WTC11 (cell line): ENCODE measurements around the gene CXXC4. TPM values are rescaled to one million over a fixed set of nuclear protein-coding genes. Genes with fewer than 3 reads are reported as not detected.

Experiments
- ATAC-seq: fragments of 200-7000 bp; cut with Tn5 transposase; 2 replicates; pipeline ENCODE4 v1.10.0; 2021; ENCODE audit warnings: mild to moderate bottlenecking, moderate library complexity
- CTCF ChIA-PET: fragments of 300-600 bp; sonication (Branson Sonifier 250); formaldehyde crosslinking; loops from one replicate; lab custom pipeline; 2021; ENCODE audit warnings: antibody characterized with exemption; lab: Charles Lee
- POLR2A ChIA-PET: fragments of 350-600 bp; sonication (Branson Sonifier 250); formaldehyde crosslinking; loops from one replicate; lab custom pipeline; 2021; ENCODE audit warnings: antibody characterized with exemption; lab: Charles Lee
- DNase-seq: peaks from one replicate; pipeline ENCODE4 v3.0.0; 2021; ENCODE audit warnings: low spot score
- H3K27ac Mint-ChIP-seq: 2 replicates; pipeline ENCODE4 v1.8.0; 2021; ENCODE audit warnings: mixed read lengths
- H3K27me3 Mint-ChIP-seq: 2 replicates; pipeline ENCODE4 v1.8.0; 2021; ENCODE audit warnings: low read depth, mild to moderate bottlenecking, moderate library complexity, mixed read lengths
- H3K36me3 Mint-ChIP-seq: 2 replicates; pipeline ENCODE4 v1.8.0; 2021; ENCODE audit warnings: mixed read lengths
- H3K4me1 Mint-ChIP-seq: 2 replicates; pipeline ENCODE4 v1.8.0; 2022; ENCODE audit warnings: mixed read lengths
- H3K4me3 Mint-ChIP-seq: 2 replicates; pipeline ENCODE4 v1.8.0; 2021; ENCODE audit warnings: mild to moderate bottlenecking, moderate library complexity, mixed read lengths
- H3K9me3 Mint-ChIP-seq: 2 replicates; pipeline ENCODE4 v1.8.0; 2021; ENCODE audit warnings: mixed read lengths
- CREB1 ChIP-seq: sonication (generic); formaldehyde crosslinking; IDR thresholded peaks from 2 replicates; pipeline ENCODE4 v1.8.0; 2023; ENCODE audit warnings: mild to moderate bottlenecking, missing genetic modification reagents
- E2F4 ChIP-seq: sonication (generic); formaldehyde crosslinking; IDR thresholded peaks from 2 replicates; pipeline ENCODE4 v1.8.1; 2022; ENCODE audit warnings: low read depth, mild to moderate bottlenecking, moderate library complexity, missing genetic modification reagents, borderline replicate concordance
- E2F5 ChIP-seq: sonication (generic); formaldehyde crosslinking; IDR thresholded peaks from 2 replicates; pipeline ENCODE4 v1.8.1; 2022; ENCODE audit warnings: mild to moderate bottlenecking, moderate library complexity, missing genetic modification reagents
- FOXJ3 ChIP-seq: sonication (generic); formaldehyde crosslinking; IDR thresholded peaks from 2 replicates; pipeline ENCODE4 v1.9.0; 2021; ENCODE audit warnings: missing genetic modification reagents, mild to moderate bottlenecking, borderline replicate concordance
- FOXK1 ChIP-seq: sonication (generic); formaldehyde crosslinking; IDR thresholded peaks from 2 replicates; pipeline ENCODE4 v1.8.0; 2022; ENCODE audit warnings: mild to moderate bottlenecking, moderate library complexity, missing genetic modification reagents
- NFATC4 ChIP-seq: fragments of 250-450 bp; sonication (Bioruptor Pico); IDR thresholded peaks from 2 replicates; pipeline ENCODE4 v1.9.0; 2021; ENCODE audit warnings: mild to moderate bottlenecking
- NR2C2 ChIP-seq: sonication (generic); formaldehyde crosslinking; IDR thresholded peaks from 2 replicates; pipeline ENCODE4 v1.8.0; 2022; ENCODE audit warnings: mild to moderate bottlenecking, missing genetic modification reagents
- PREB ChIP-seq: sonication (generic); formaldehyde crosslinking; IDR thresholded peaks from 2 replicates; pipeline ENCODE4 v1.8.1; 2022; ENCODE audit warnings: mild to moderate bottlenecking, missing genetic modification reagents, moderate library complexity, borderline replicate concordance
- SMAD4 ChIP-seq: sonication (generic); formaldehyde crosslinking; IDR thresholded peaks from 2 replicates; pipeline ENCODE4 v1.8.0; 2022; ENCODE audit warnings: mild to moderate bottlenecking, missing genetic modification reagents
- USF2 ChIP-seq: sonication (generic); formaldehyde crosslinking; IDR thresholded peaks from 2 replicates; pipeline ENCODE4 v1.8.1; 2023; ENCODE audit warnings: mild to moderate bottlenecking, missing genetic modification reagents, moderate library complexity
- ZNF281 ChIP-seq: sonication (generic); formaldehyde crosslinking; IDR thresholded peaks from 2 replicates; pipeline ENCODE4 v1.8.0; 2023; ENCODE audit warnings: mild to moderate bottlenecking, missing genetic modification reagents
- total RNA-seq: library from RNA; stranded (reverse); gene quantifications from 3 replicates; pipeline ENCODE4 v1.2.3, GENCODE V29; 2021
- TF ChIP-seq, protein P1 (sequence below): sonication (generic); formaldehyde crosslinking; conservative IDR thresholded peaks from 2 replicates; pipeline ENCODE4 v1.8.1; 2023; ENCODE audit warnings: mild to moderate bottlenecking, low read depth, missing genetic modification reagents, moderate library complexity
- TF ChIP-seq, protein P2 (sequence below): sonication (generic); formaldehyde crosslinking; IDR thresholded peaks from 2 replicates; pipeline ENCODE4 v1.8.0; 2023; ENCODE audit warnings: missing genetic modification reagents, mild to moderate bottlenecking, borderline replicate concordance
- TF ChIP-seq, protein P3 (sequence below): fragments of 250-450 bp; sonication (Bioruptor Pico); IDR thresholded peaks from 2 replicates; pipeline ENCODE4 v1.9.0; 2021; ENCODE audit warnings: mild to moderate bottlenecking
- TF ChIP-seq, protein P4 (sequence below): sonication (generic); formaldehyde crosslinking; IDR thresholded peaks from 2 replicates; pipeline ENCODE4 v1.8.1; 2023; ENCODE audit warnings: mild to moderate bottlenecking, missing genetic modification reagents
- TF ChIP-seq, protein P5 (sequence below): sonication (generic); formaldehyde crosslinking; IDR thresholded peaks from 2 replicates; pipeline ENCODE4 v1.8.1; 2022; ENCODE audit warnings: missing genetic modification reagents, borderline replicate concordance

The CXXC4 gene
- total RNA-seq, 1 experiment from 2014 or later, result 2.4 TPM

GRCh38 chr4:104444685-104445084, 50.0 kb downstream of the CXXC4 start:
- no peaks in the 10 kb centered on the region for H3K36me3 Mint-ChIP-seq
- ATAC-seq, result no peak
- no peak for DNase-seq
- peaks cover 10% of the 10 kb centered on the region for H3K4me1 Mint-ChIP-seq
- CTCF ChIA-PET, result no interaction called here
- H3K4me3 Mint-ChIP-seq, result no peak overlapping the region
- no peaks in the 10 kb centered on the region for H3K9me3 Mint-ChIP-seq
- POLR2A ChIA-PET, result no interaction called here
- no peaks in the 10 kb centered on the region for H3K27me3 Mint-ChIP-seq
- no peak overlapping the region for H3K27ac Mint-ChIP-seq
- TF ChIP-seq FOXK1 (CRISPR knock-in tag) (no peak), E2F5 (no peak), FOXJ3 (CRISPR knock-in tag) (no peak), PREB (no peak), NR2C2 (CRISPR knock-in tag) (no peak), USF2 (CRISPR knock-in tag) (no peak), ZNF281 (no peak), CREB1 (CRISPR knock-in tag) (no peak), SMAD4 (CRISPR knock-in tag) (no peak), NFATC4 (CRISPR knock-in tag) (no peak), E2F4 (CRISPR knock-in tag) (no peak)
- TF ChIP-seq, protein P1, sequence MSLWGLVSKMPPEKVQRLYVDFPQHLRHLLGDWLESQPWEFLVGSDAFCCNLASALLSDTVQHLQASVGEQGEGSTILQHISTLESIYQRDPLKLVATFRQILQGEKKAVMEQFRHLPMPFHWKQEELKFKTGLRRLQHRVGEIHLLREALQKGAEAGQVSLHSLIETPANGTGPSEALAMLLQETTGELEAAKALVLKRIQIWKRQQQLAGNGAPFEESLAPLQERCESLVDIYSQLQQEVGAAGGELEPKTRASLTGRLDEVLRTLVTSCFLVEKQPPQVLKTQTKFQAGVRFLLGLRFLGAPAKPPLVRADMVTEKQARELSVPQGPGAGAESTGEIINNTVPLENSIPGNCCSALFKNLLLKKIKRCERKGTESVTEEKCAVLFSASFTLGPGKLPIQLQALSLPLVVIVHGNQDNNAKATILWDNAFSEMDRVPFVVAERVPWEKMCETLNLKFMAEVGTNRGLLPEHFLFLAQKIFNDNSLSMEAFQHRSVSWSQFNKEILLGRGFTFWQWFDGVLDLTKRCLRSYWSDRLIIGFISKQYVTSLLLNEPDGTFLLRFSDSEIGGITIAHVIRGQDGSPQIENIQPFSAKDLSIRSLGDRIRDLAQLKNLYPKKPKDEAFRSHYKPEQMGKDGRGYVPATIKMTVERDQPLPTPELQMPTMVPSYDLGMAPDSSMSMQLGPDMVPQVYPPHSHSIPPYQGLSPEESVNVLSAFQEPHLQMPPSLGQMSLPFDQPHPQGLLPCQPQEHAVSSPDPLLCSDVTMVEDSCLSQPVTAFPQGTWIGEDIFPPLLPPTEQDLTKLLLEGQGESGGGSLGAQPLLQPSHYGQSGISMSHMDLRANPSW (CRISPR knock-in tag), result no peak
- TF ChIP-seq, protein P2, sequence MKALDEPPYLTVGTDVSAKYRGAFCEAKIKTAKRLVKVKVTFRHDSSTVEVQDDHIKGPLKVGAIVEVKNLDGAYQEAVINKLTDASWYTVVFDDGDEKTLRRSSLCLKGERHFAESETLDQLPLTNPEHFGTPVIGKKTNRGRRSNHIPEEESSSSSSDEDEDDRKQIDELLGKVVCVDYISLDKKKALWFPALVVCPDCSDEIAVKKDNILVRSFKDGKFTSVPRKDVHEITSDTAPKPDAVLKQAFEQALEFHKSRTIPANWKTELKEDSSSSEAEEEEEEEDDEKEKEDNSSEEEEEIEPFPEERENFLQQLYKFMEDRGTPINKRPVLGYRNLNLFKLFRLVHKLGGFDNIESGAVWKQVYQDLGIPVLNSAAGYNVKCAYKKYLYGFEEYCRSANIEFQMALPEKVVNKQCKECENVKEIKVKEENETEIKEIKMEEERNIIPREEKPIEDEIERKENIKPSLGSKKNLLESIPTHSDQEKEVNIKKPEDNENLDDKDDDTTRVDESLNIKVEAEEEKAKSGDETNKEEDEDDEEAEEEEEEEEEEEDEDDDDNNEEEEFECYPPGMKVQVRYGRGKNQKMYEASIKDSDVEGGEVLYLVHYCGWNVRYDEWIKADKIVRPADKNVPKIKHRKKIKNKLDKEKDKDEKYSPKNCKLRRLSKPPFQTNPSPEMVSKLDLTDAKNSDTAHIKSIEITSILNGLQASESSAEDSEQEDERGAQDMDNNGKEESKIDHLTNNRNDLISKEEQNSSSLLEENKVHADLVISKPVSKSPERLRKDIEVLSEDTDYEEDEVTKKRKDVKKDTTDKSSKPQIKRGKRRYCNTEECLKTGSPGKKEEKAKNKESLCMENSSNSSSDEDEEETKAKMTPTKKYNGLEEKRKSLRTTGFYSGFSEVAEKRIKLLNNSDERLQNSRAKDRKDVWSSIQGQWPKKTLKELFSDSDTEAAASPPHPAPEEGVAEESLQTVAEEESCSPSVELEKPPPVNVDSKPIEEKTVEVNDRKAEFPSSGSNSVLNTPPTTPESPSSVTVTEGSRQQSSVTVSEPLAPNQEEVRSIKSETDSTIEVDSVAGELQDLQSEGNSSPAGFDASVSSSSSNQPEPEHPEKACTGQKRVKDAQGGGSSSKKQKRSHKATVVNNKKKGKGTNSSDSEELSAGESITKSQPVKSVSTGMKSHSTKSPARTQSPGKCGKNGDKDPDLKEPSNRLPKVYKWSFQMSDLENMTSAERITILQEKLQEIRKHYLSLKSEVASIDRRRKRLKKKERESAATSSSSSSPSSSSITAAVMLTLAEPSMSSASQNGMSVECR (CRISPR knock-in tag), result no peak
- TF ChIP-seq, protein P3, sequence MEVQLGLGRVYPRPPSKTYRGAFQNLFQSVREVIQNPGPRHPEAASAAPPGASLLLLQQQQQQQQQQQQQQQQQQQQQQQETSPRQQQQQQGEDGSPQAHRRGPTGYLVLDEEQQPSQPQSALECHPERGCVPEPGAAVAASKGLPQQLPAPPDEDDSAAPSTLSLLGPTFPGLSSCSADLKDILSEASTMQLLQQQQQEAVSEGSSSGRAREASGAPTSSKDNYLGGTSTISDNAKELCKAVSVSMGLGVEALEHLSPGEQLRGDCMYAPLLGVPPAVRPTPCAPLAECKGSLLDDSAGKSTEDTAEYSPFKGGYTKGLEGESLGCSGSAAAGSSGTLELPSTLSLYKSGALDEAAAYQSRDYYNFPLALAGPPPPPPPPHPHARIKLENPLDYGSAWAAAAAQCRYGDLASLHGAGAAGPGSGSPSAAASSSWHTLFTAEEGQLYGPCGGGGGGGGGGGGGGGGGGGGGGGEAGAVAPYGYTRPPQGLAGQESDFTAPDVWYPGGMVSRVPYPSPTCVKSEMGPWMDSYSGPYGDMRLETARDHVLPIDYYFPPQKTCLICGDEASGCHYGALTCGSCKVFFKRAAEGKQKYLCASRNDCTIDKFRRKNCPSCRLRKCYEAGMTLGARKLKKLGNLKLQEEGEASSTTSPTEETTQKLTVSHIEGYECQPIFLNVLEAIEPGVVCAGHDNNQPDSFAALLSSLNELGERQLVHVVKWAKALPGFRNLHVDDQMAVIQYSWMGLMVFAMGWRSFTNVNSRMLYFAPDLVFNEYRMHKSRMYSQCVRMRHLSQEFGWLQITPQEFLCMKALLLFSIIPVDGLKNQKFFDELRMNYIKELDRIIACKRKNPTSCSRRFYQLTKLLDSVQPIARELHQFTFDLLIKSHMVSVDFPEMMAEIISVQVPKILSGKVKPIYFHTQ (CRISPR knock-in tag), result no peak
- TF ChIP-seq, protein P4, sequence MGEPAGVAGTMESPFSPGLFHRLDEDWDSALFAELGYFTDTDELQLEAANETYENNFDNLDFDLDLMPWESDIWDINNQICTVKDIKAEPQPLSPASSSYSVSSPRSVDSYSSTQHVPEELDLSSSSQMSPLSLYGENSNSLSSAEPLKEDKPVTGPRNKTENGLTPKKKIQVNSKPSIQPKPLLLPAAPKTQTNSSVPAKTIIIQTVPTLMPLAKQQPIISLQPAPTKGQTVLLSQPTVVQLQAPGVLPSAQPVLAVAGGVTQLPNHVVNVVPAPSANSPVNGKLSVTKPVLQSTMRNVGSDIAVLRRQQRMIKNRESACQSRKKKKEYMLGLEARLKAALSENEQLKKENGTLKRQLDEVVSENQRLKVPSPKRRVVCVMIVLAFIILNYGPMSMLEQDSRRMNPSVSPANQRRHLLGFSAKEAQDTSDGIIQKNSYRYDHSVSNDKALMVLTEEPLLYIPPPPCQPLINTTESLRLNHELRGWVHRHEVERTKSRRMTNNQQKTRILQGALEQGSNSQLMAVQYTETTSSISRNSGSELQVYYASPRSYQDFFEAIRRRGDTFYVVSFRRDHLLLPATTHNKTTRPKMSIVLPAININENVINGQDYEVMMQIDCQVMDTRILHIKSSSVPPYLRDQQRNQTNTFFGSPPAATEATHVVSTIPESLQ (CRISPR knock-in tag), result no peak
- TF ChIP-seq, protein P5, sequence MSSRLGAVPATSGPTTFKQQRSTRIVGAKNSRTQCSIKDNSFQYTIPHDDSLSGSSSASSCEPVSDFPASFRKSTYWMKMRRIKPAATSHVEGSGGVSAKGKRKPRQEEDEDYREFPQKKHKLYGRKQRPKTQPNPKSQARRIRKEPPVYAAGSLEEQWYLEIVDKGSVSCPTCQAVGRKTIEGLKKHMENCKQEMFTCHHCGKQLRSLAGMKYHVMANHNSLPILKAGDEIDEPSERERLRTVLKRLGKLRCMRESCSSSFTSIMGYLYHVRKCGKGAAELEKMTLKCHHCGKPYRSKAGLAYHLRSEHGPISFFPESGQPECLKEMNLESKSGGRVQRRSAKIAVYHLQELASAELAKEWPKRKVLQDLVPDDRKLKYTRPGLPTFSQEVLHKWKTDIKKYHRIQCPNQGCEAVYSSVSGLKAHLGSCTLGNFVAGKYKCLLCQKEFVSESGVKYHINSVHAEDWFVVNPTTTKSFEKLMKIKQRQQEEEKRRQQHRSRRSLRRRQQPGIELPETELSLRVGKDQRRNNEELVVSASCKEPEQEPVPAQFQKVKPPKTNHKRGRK (CRISPR knock-in tag), result no peak
